Esophagus mucosa (tissue), 1 donor: ENCODE measurements around the gene CAMK2D. TPM values are rescaled to one million over a fixed set of nuclear protein-coding genes. Genes with fewer than 3 reads are reported as not detected.
A peak's percentile ranks its signal among the peaks of the same experiment; 100 is the strongest.

Experiments
- ATAC-seq: fragments of 200-7000 bp; cut with Tn5 transposase; one replicate; pipeline ENCODE4 v1.9.1; 2020
- total RNA-seq: library from RNA; stranded (reverse); gene quantifications from one replicate; pipeline ENCODE4 v1.2.4, GENCODE V29; 2023
- donor health status: DM: yes; HTN: yes; CAD: no.

Gene CAMK2D
- total RNA-seq, 1 donor from 2014 or later = 48.9 TPM

DNA sequence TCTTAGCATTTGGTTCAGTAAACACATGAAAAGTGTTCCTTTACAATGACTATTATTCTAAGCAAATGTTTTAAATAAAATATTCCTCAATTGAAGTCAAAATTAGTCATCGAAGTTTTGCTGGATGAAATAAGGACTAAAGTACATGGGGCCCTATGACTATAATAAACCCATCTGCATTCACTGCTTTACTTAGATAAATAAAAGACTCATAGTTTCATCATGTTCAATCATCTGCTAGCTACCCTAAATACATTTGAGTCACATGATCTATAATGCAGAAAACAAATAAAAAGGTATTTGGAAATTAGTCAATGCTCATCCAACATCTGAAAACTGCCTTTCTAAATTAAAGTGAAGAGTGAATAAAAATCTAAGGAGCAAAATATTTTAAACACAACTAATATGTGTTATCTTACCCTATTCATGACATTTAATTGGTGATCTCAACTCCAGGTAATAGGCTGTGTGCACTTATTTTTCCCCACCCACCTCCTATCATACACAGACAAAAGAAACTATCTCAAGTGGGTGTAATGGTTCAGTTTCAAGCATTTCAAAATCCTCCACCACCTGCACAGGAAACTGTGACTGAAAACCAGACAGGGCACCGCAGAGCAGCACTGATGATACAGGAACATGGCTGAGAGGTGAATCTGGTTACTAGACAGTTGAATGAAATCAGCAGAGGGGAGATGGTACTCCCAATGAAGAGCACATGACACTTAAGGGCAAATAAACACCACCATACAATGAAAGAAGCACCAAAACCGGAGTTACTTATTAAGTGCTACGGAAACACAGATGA, 78.6 kb downstream of the CAMK2D start:
- peak; percentile 44 for ATAC-seq

GRCh38 chr4:113678641-113679040, 82.9 kb downstream of the CAMK2D start:
- ATAC-seq = no peak

DNA sequence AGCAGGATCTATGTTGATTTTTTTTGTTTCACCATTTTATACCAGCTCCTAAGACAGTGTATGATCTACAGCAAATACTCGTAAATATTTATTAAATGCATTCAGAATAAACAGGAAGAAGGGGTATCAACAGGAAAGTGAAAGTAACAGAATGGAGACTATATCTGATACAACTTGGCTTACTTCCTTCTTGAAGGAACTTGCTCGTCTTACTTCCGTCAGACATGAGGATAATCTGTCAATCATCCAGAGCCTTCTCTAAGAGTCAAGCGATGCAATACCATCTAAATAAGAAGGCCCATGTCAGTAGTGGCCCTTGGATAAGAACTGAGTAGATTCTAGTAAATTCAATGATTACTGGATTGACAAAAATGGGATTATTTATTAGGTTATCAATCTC, 84.2 kb downstream of the CAMK2D start:
- no peak for ATAC-seq

DNA sequence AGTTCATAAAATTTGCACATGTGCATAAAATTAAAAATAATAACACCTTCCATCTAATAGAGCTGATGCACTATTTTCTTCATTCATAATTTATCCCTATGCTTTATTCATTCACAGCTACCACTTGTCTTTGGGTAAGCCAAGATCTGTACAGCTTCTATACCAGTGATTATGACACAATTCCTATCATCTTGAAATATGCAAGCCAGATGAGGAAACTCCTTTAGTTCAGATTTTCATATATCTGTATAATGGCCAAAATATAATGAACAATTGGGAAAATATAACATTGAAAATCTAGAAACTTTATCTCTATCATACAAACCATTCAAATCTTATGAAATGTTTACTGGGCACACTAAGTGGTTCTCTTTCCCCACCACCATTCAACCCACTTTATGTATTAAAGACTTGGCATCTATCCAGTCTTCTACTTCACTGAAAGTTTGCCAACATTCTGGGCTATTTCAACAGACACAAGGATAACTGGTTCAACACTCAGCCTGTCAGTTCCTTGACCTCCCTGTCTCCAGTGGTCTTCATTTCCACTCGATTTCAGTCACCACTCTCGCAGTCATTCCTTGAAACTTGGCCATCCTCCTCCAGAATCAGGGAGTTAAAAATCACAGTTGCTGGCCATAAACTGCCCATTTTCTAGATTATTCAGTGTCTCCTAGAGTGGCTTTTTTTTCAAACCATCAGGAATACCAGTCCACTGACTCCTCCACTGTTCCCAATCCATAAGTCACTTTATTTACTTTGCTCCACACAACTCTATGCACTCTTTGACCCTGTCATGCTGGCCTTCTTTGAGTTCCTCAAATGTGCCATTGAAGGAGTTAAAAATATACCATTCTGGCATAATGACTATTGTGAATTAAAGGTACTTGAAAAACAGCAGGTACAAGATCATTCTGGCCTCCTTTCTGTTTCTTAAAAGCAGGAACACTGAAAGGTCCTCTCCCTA, 85.5 kb downstream of the CAMK2D start:
- ATAC-seq = no peak

DNA sequence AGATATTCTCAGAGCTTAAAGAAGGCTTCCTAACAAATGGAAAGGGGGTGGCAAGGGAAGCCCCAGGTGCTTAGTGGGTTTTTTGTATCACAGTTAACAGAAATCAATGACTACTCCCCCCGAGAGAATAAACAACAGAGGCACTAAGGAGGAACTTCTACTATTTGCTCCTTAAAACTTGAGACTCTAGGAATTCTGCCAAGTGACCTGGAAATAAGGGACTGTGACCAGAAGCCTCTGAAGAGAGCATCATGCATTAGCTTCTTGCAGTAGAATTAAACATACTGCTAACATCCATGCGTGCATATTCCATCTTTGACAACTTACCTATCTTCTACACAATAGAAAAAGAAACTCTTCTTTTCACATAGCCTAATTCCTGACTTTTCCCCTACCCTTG, 86.8 kb downstream of the CAMK2D start:
- ATAC-seq = no peak

- ATAC-seq = peak; percentile 50
Measured at GRCh38 chr4:113674251-113674650, 87.3 kb downstream of the CAMK2D start.

DNA sequence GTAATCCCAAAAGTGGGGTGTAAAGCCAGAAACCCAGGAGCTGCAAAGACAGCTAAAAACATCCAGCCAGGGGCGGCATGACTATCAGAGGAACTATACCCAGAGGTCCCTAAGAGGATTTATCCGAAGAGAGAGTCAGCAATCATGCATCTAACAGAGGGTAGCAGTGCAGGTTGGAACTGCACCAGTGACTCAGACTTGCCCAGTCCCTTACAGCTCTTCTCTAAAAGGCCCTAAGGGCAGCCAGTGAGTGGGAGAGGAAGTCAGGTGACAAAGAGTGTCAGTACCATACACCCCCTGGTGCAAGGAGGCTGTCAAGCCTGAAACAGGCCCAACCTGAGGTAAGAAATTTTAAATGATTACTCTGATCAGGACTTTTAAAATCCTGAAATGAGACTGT, 88.1 kb downstream of the CAMK2D start:
- ATAC-seq = peak; percentile 83

- no peak for ATAC-seq
Measured at GRCh38 chr4:113666386-113667114, 95.0 kb downstream of the CAMK2D start.

DNA sequence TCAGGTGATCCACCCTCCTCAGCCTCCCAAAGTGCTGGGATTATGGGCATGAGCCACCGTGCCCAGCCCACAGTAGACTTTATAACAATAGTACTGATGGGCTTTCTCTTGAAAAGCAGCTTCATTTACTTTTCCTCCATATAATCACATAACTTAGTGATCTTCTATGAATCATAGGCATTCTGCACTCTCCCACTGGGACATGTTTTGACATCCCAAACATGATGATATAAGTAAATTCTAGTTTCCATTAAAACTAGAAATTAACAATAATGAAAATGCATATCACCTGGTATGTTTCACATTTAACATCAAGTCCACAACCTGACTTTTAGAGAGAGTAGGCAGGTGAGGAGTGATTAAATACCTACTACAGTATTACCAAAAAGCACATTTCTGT, 96.5 kb downstream of the CAMK2D start:
- no peak for ATAC-seq

DNA sequence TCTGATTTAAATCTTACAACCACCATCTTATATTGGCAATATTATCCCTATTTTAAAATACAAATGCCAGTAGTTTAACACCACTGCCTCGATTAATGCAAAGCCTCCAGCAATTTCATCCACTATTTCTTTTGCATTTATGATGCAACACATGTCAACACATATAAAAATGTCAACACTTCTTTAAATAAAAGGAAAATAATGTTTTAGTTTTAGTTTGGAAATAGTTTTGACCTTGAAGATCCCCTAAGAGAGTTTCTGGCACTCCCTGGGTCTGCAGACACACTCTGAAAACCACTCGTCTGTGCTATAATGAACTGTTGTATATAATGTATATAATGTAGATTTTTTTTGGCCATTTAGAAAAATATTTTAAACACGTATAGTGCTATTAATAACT, 99.0 kb downstream of the CAMK2D start:
- no peak for ATAC-seq

- ATAC-seq = no peak
Measured at GRCh38 chr4:113659127-113659526, 102.4 kb downstream of the CAMK2D start.

- peak; percentile 45 for ATAC-seq
Measured at GRCh38 chr4:113657586-113658233, 103.8 kb downstream of the CAMK2D start.

DNA sequence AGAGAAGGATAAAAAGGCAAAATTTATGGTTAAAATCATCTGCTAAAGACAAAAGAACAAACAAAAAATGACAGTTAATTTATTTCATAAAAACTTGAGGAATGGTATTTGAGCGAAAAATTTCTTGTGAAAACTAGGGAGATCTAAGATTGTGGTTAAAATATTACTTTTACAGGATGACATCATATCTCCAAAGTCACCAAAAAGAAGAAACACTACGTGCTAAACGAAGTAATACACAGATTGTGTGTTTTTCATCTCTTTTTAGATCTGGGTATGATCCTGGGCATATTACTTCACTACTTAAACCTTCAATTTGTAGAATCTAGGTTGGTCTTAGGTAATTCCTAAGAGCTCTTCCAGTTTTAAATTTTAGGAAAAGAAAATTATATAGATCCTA, 107.7 kb downstream of the CAMK2D start:
- ATAC-seq = no peak

DNA sequence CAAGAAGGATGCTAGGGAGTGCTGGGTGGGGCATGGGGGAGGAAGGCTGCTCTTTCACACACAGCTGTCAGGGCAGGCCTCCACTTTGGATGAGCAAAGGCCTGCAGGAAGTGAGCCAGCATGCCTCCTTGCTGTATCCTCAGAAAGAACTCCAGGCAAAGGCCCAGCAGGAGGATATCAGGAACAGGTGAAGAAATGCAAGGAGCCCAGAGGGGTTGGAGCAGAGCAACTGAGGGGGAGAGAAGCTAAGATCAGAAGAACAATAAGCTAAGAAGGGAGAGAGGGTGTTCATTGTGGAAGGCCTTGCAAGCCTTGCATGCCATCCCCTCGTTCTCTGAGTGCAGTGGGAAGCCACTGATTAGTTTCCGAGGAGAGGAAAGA, 115.1 kb downstream of the CAMK2D start:
- ATAC-seq = peak; percentile 32

GRCh38 chr4:113645771-113646441, 115.6 kb downstream of the CAMK2D start:
- peak; percentile 90 for ATAC-seq

GRCh38 chr4:113645288-113645687, 116.2 kb downstream of the CAMK2D start:
- no peak for ATAC-seq

DNA sequence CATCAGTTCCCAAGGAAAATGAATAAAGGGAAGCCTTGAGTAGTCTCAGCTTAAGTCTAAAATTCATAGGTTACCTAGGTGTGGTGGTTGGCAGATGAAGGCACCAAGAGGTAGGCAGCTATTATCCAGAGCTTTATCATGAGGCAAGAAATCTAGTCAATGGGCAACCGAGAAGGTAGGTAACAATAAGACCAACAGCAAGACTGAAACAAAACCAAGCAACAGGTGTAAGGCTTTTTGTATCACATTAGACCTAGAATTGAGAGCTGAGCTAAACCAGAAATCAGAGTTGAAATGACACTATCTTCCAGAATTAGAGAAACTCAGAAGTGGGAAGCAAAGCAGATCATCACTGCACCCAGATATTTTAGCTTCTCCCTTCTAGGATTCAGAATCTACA, 117.1 kb downstream of the CAMK2D start:
- ATAC-seq = no peak

DNA sequence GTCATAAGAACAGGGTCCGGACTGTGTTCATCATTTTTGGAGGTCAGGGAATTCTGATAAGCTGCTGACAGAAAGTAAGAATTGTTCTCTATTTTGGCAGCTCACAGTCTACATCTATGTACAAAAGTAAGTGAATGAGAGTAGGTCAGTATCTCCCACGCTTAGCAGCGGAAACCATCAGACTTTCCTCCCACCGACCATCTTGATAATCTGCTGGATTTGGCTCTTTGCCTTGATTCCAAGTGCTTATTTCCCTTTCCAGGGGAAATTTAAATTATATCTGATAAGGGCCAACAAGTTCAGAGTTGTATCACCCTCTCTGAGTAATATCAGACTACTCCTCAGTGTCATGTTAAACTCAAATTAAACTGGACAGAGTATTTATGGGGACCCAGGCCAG, 118.0 kb downstream of the CAMK2D start:
- no peak for ATAC-seq

GRCh38 chr4:113641025-113641431, 120.5 kb downstream of the CAMK2D start:
- ATAC-seq = no peak

GRCh38 chr4:113639326-113639725, 122.2 kb downstream of the CAMK2D start:
- no peak for ATAC-seq

DNA sequence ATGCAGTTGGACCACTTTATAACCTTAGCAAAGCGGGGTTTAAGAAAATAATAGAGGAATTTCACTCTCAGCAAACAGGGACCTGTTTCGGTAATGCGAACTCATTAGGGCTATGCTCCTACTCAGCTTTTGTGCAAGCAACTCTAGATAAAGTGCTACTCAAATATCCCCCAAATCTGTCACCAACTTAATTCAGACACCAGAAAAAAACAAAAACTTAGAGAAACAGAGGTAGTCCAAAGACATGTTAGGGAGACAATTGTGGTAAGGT, 123.0 kb downstream of the CAMK2D start:
- ATAC-seq = no peak
